ENCODE data around the gene DMD. TPM values are rescaled to one million over a fixed set of nuclear protein-coding genes. Genes with fewer than 3 reads are reported as not detected.
"Not testable (repeated sequence)": the region's sequence is repeated elsewhere in the genome, so short reads cannot be mapped to it uniquely, and the experiment has no call there.

DMD gene
- polyA plus RNA-seq, 2 of the 4 experiments (the other 2 are of a cell fraction): 0.03 TPM; not detected in 1

DNA sequence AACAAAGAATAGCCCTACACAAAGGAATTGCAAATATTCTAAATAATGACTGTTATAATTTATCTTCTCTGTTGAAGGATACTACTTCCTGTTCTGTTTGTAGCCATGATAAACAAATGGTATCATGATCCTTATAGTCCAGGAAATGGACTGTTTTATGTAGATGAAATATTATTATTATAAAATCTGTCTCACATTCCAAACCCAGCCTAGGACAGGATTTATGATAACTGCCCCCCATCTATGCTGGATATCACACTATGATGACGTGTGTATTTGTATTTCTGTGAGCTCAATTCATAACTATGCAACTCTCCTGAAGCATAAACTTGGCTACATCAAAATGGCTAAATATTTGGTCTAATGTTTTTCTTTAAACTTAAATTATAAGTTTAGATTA is 21.3 kb downstream of the DMD start (continued):
- TF ChIP-seq, protein P1, sequence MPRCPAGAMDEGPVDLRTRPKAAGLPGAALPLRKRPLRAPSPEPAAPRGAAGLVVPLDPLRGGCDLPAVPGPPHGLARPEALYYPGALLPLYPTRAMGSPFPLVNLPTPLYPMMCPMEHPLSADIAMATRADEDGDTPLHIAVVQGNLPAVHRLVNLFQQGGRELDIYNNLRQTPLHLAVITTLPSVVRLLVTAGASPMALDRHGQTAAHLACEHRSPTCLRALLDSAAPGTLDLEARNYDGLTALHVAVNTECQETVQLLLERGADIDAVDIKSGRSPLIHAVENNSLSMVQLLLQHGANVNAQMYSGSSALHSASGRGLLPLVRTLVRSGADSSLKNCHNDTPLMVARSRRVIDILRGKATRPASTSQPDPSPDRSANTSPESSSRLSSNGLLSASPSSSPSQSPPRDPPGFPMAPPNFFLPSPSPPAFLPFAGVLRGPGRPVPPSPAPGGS (IDR thresholded peaks at IDR 0.05): no peak
- TF ChIP-seq BHLHE40 (IDR thresholded peaks at IDR 0.05; ENCODE audit: low read depth, low read length) (no peak), MAFK (IDR thresholded peaks at IDR 0.05; ENCODE audit: partially characterized antibody) (no peak)

DNA sequence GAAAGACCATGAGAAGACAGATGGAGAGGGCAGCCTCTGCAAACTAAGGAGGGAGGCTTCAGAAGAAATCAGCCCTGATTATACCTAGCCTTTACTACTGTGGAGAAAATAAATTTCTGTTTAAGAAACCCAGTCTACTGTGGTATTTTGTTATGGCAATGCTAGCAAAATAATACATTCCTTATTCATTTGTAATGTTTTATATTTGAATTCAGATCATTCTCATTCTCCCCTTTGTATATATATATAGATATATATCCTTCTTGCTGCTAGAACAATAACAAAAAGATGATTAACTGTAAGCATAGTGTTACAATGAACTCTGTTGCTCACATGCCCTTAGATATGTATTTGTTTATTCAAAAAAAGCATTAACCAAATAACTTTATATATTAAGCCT is 22.5 kb downstream of the DMD start:
- no peak overlapping the region for H3K4me3 ChIP-seq
- ATAC-seq: no peak
- no peaks in the 10 kb centered on the region for H3K4me1 ChIP-seq
- DNase-seq (ENCODE audit: low read depth in 1 of 2, low spot score in 1 of 2): no peak
- CTCF ChIA-PET: no interaction called here
- H3K4me2 ChIP-seq: no peak overlapping the region
- TF ChIP-seq, protein P2, sequence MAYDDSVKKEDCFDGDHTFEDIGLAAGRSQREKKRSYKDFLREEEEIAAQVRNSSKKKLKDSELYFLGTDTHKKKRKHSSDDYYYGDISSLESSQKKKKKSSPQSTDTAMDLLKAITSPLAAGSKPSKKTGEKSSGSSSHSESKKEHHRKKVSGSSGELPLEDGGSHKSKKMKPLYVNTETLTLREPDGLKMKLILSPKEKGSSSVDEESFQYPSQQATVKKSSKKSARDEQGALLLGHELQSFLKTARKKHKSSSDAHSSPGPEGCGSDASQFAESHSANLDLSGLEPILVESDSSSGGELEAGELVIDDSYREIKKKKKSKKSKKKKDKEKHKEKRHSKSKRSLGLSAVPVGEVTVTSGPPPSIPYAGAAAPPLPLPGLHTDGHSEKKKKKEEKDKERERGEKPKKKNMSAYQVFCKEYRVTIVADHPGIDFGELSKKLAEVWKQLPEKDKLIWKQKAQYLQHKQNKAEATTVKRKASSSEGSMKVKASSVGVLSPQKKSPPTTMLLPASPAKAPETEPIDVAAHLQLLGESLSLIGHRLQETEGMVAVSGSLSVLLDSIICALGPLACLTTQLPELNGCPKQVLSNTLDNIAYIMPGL (CRISPR knock-in tag; IDR thresholded peaks at IDR 0.05; ENCODE audit: borderline replicate concordance): no peak
- TF ChIP-seq EP300 (IDR thresholded peaks at IDR 0.05): no peak
- no peaks in the 10 kb centered on the region for H3K9me3 ChIP-seq
- FAIRE-seq: no peak
- POLR2A ChIA-PET: no interaction called here
- H3K27ac ChIP-seq: no peak overlapping the region

DNA sequence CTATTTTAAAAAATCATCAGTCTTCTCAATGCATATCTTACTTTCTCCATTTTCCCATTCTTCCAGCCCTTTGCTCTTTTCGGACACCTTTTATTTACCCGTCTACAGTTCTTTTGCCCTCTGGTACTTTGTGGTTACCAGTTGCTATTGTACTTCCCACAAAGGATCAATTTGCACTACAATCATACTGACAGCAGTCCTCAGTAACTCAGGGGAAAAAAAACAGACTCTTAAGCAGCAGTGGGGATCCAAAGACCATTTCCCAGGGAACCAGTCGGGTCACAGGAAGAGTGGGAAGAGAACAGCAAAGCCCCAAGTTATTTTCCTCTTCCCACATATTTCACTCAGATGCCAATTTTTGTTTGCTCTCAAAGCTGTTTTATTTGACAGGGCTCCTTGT is 23.1 kb downstream of the DMD start:
- POLR2A ChIA-PET: no interaction called here
- WGBS (ENCODE audit: missing lambda C conversion rate): 0% methylated on average over 3 of the region's 3 CpGs
- DNase-seq (ENCODE audit: low read depth in 1 of 2, low spot score in 1 of 2) (no peak), ATAC-seq (no peak), FAIRE-seq (no peak)
- CTCF ChIA-PET: no interaction called here
- no peak overlapping the region for H3K27ac ChIP-seq
- no peaks in the 10 kb centered on the region for H3K4me1 ChIP-seq
- no peak overlapping the region for H3K4me2 ChIP-seq
- no peaks in the 10 kb centered on the region for H3K9me3 ChIP-seq
- no peak overlapping the region for H3K4me3 ChIP-seq
- TF ChIP-seq HOXB13 (CRISPR knock-in tag; IDR thresholded peaks at IDR 0.05; ENCODE audit: low read depth) (no peak), CBX8 (IDR thresholded peaks at IDR 0.05) (no peak), FOSB (CRISPR knock-in tag; IDR thresholded peaks at IDR 0.05) (no peak), KDM1A (IDR thresholded peaks at IDR 0.05; ENCODE audit: low read depth) (no peak), BHLHE40 (IDR thresholded peaks at IDR 0.05; ENCODE audit: low read depth, low read length) (no peak)

DNA sequence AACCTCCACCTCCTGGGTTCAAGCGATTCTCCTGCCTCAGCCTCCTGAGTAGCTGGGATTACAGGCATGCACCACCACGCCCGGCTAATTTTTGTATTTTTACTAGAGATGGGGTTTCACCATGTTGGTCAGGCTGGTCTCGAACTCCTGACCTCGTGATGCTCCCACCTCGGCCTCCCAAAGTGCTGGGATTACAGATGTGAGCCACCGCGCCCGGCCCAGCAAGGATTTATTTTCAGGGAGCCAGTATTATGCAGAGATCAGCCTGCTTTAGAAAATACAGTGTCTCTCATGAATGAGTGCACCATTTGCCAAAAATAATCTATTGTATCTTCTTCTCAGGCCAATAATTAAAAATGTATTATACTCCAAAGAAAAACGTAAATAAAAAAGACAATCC is 26.5 kb downstream of the DMD start:
- FAIRE-seq: not testable (repeated sequence)

DNA sequence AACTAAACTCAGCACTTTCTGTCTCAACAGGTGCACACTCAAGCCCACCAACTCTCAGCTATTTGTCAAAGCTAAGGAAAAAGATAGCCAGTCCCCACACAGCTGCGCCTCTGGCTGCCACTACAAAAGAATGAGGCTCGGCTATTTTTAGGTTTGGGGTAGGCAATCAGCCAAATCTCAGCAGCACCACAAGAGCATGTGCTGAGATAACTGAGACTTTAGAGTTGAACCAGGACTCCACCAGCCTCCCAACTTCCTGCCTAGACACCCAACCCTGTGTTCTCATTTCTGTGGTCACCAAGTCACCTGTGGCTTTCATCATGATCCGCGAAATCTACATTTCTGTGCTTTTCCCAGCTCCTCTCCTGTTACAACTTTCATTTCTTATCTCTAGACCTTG is 28.0 kb downstream of the DMD start:
- CTCF ChIA-PET: no interaction called here
- TF ChIP-seq, protein P3, sequence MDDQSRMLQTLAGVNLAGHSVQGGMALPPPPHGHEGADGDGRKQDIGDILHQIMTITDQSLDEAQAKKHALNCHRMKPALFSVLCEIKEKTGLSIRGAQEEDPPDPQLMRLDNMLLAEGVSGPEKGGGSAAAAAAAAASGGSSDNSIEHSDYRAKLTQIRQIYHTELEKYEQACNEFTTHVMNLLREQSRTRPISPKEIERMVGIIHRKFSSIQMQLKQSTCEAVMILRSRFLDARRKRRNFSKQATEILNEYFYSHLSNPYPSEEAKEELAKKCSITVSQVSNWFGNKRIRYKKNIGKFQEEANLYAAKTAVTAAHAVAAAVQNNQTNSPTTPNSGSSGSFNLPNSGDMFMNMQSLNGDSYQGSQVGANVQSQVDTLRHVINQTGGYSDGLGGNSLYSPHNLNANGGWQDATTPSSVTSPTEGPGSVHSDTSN (IDR thresholded peaks at IDR 0.05): no peak
- TF ChIP-seq, protein P4, sequence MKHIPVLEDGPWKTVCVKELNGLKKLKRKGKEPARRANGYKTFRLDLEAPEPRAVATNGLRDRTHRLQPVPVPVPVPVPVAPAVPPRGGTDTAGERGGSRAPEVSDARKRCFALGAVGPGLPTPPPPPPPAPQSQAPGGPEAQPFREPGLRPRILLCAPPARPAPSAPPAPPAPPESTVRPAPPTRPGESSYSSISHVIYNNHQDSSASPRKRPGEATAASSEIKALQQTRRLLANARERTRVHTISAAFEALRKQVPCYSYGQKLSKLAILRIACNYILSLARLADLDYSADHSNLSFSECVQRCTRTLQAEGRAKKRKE (CRISPR knock-in tag; IDR thresholded peaks at IDR 0.05; ENCODE audit: low read depth): no peak
- TF ChIP-seq SREBF2 (IDR thresholded peaks at IDR 0.05): no peak
- TF ChIP-seq ZNF302 (CRISPR knock-in tag; IDR thresholded peaks at IDR 0.05): no peak
- TF ChIP-seq, protein P5, sequence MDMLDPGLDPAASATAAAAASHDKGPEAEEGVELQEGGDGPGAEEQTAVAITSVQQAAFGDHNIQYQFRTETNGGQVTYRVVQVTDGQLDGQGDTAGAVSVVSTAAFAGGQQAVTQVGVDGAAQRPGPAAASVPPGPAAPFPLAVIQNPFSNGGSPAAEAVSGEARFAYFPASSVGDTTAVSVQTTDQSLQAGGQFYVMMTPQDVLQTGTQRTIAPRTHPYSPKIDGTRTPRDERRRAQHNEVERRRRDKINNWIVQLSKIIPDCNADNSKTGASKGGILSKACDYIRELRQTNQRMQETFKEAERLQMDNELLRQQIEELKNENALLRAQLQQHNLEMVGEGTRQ (IDR thresholded peaks at IDR 0.05): no peak
- no peak for TF ChIP-seq HOXB13 (CRISPR knock-in tag; IDR thresholded peaks at IDR 0.05; ENCODE audit: low read depth)
- TF ChIP-seq EHF (CRISPR knock-in tag; IDR thresholded peaks at IDR 0.05): no peak
- no peak for TF ChIP-seq EHMT2 (IDR thresholded peaks at IDR 0.05; ENCODE audit: low read depth)
- TF ChIP-seq NFE2L2 (conservative IDR thresholded peaks at IDR 0.05; ENCODE audit: low read length): no peak
- no peak for TF ChIP-seq RCOR1 (IDR thresholded peaks at IDR 0.05; ENCODE audit: low read depth, low read length)
- TF ChIP-seq CEBPB (IDR thresholded peaks at IDR 0.05): no peak
- TF ChIP-seq, protein P6, sequence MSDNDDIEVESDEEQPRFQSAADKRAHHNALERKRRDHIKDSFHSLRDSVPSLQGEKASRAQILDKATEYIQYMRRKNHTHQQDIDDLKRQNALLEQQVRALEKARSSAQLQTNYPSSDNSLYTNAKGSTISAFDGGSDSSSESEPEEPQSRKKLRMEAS (IDR thresholded peaks at IDR 0.05): no peak
- no peak for TF ChIP-seq TFCP2L1 (CRISPR knock-in tag; IDR thresholded peaks at IDR 0.05)
- TF ChIP-seq, protein P7, sequence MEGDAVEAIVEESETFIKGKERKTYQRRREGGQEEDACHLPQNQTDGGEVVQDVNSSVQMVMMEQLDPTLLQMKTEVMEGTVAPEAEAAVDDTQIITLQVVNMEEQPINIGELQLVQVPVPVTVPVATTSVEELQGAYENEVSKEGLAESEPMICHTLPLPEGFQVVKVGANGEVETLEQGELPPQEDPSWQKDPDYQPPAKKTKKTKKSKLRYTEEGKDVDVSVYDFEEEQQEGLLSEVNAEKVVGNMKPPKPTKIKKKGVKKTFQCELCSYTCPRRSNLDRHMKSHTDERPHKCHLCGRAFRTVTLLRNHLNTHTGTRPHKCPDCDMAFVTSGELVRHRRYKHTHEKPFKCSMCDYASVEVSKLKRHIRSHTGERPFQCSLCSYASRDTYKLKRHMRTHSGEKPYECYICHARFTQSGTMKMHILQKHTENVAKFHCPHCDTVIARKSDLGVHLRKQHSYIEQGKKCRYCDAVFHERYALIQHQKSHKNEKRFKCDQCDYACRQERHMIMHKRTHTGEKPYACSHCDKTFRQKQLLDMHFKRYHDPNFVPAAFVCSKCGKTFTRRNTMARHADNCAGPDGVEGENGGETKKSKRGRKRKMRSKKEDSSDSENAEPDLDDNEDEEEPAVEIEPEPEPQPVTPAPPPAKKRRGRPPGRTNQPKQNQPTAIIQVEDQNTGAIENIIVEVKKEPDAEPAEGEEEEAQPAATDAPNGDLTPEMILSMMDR (IDR thresholded peaks at IDR 0.05): no peak

More for the DNA sequence above, 26.5 kb downstream of the DMD start:
- WGBS (ENCODE audit: missing lambda C conversion rate): 1% methylated on average over 7 of the region's 10 CpGs
- H3K4me3 ChIP-seq; POLR2A ChIA-PET; H3K9me3 ChIP-seq; H3K4me1 ChIP-seq; DNase-seq (ENCODE audit: low read depth in 1 of 2, low spot score in 1 of 2); CTCF ChIA-PET; ATAC-seq; H3K4me2 ChIP-seq; H3K27ac ChIP-seq: not testable (repeated sequence)

More for the DNA sequence above, 28.0 kb downstream of the DMD start:
- ATAC-seq: no peak
- no peak for DNase-seq (ENCODE audit: low read depth in 1 of 2, low spot score in 1 of 2)
- Histone ChIP-seq H3K4me3 (no peak overlapping the region), H3K4me2 (no peak overlapping the region), H3K9me3 (no peaks in the 10 kb centered on the region), H3K4me1 (no peaks in the 10 kb centered on the region), H3K27ac (no peak overlapping the region)
- FAIRE-seq: no peak
- 3% methylated on average over 4 of the region's 4 CpGs for WGBS (ENCODE audit: missing lambda C conversion rate)
- POLR2A ChIA-PET: no interaction called here

Data from A549 (cell line).